Neural progenitor cell (in vitro differentiated cells): Measurements from ENCODE around the gene MEGF9. TPM values are rescaled to one million over a fixed set of nuclear protein-coding genes. Genes with fewer than 3 reads are reported as not detected.

Experiments used
- DNase-seq: peaks from one replicate; pipeline ENCODE4 v3.0.0-alpha.2; 2016; ENCODE audit warnings: low spot score
- H2AFZ ChIP-seq: fragments of 200-600 bp; sonication (generic); replicated peaks from 2 replicates; pipeline ENCODE4 v1.6.1; 2016; ENCODE audit warnings: antibody characterized with exemption
- H3F3A ChIP-seq: fragments of 200-600 bp; sonication (generic); 2 replicates; pipeline ENCODE4 v1.6.1; 2016; ENCODE audit warnings: antibody characterized with exemption, low read depth
- H3K27ac ChIP-seq: fragments of 200-600 bp; sonication (generic); 2 replicates; pipeline ENCODE4 v1.5.1; 2016; ENCODE audit warnings: mild to moderate bottlenecking
- H3K27me3 ChIP-seq: fragments of 200-600 bp; sonication (generic); 2 replicates; pipeline ENCODE4 v1.6.1; 2016; ENCODE audit warnings: mild to moderate bottlenecking, moderate library complexity
- H3K36me3 ChIP-seq: fragments of 200-600 bp; sonication (generic); 2 replicates; pipeline ENCODE4 v1.5.1; 2016
- H3K4me1 ChIP-seq: fragments of 200-600 bp; sonication (generic); 2 replicates; pipeline ENCODE4 v1.6.1; 2016; ENCODE audit warnings: mixed run types
- H3K4me2 ChIP-seq: fragments of 200-600 bp; sonication (generic); 2 replicates; pipeline ENCODE4 v1.6.1; 2016
- H3K4me3 ChIP-seq: fragments of 200-600 bp; sonication (generic); 2 replicates; pipeline ENCODE4 v1.5.1; 2016
- H3K79me2 ChIP-seq: fragments of 200-600 bp; sonication (generic); 2 replicates; pipeline ENCODE4 v1.6.1; 2016; ENCODE audit warnings: low read depth
- H3K9ac ChIP-seq: fragments of 200-600 bp; sonication (generic); 2 replicates; pipeline ENCODE4 v1.6.1; 2016
- H3K9me3 ChIP-seq: fragments of 200-600 bp; sonication (generic); 2 replicates; pipeline ENCODE4 v1.5.1; 2016; ENCODE audit warnings: low read depth
- H4K20me1 ChIP-seq: fragments of 200-600 bp; sonication (generic); 2 replicates; pipeline ENCODE4 v1.6.1; 2016; ENCODE audit warnings: low read depth
- H3K27ac Mint-ChIP-seq: 3 replicates; pipeline ENCODE4 v1.8.0; 2021; ENCODE audit warnings: mixed read lengths
- H3K27me3 Mint-ChIP-seq: 2 replicates; pipeline ENCODE4 v1.8.0; 2022; ENCODE audit warnings: low read depth, mild to moderate bottlenecking, inconsistent platforms, moderate library complexity, mixed read lengths; ENCODE audit not compliant: insufficient read depth
- H3K36me3 Mint-ChIP-seq: 3 replicates; pipeline ENCODE4 v1.8.0; 2021; ENCODE audit warnings: mixed read lengths
- H3K4me1 Mint-ChIP-seq: 3 replicates; pipeline ENCODE4 v1.8.0; 2021; ENCODE audit warnings: mixed read lengths
- H3K4me3 Mint-ChIP-seq: 3 replicates; pipeline ENCODE4 v1.8.0; 2021; ENCODE audit warnings: mild to moderate bottlenecking, moderate library complexity, mixed read lengths
- H3K9me3 Mint-ChIP-seq: 3 replicates; pipeline ENCODE4 v1.8.0; 2020; ENCODE audit warnings: mixed read lengths
- EZH2 ChIP-seq: fragments of 200-600 bp; sonication (generic); IDR thresholded peaks from 2 replicates; pipeline ENCODE4 v1.6.1; 2017; ENCODE audit warnings: antibody characterized with exemption, mild to moderate bottlenecking, moderate library complexity
- EZH2phosphoT487 ChIP-seq: fragments of 200-600 bp; sonication (generic); IDR thresholded peaks from 2 replicates; pipeline ENCODE4 v1.6.1; 2017; ENCODE audit warnings: antibody characterized with exemption
- total RNA-seq: library from RNA; depleted of rRNA; stranded (reverse); fragments of >200 nt; gene quantifications from 2 replicates; pipeline ENCODE4 v1.2.3, GENCODE V29; 2015; ENCODE audit warnings: low replicate concordance
- TF ChIP-seq, protein P1 (sequence below): fragments of 200-600 bp; sonication (generic); IDR thresholded peaks from 2 replicates; pipeline ENCODE4 v1.5.1; 2017; ENCODE audit warnings: antibody characterized with exemption, mild to moderate bottlenecking

Gene MEGF9
- total RNA-seq, 1 donor from 2014 or later = 6.2 TPM

DNA sequence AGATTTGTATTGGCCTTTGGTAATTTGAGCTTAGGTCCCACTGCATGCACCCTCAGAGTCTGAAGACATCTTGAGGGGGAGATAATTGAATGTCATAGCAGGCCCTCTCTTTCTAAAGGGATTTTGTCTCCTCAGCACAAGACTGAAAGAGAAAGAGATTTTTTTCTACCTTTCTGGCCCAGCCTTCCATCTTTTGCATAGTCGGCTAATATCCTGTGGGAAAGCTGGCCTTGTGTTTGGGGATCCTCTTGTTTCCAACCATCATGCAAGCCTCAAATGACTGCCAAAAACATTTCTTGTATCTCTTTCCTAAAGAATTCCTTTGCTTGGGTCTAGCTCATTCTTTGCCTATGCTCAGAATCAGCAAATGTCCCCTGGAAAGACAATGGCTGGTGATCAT lies 92.3 kb downstream of the MEGF9 start:
- H3K36me3 Mint-ChIP-seq = peaks cover under 1% of the 10 kb centered on the region
- TF ChIP-seq EZH2 = no peak
- TF ChIP-seq EZH2phosphoT487 = no peak
- TF ChIP-seq, protein P1, sequence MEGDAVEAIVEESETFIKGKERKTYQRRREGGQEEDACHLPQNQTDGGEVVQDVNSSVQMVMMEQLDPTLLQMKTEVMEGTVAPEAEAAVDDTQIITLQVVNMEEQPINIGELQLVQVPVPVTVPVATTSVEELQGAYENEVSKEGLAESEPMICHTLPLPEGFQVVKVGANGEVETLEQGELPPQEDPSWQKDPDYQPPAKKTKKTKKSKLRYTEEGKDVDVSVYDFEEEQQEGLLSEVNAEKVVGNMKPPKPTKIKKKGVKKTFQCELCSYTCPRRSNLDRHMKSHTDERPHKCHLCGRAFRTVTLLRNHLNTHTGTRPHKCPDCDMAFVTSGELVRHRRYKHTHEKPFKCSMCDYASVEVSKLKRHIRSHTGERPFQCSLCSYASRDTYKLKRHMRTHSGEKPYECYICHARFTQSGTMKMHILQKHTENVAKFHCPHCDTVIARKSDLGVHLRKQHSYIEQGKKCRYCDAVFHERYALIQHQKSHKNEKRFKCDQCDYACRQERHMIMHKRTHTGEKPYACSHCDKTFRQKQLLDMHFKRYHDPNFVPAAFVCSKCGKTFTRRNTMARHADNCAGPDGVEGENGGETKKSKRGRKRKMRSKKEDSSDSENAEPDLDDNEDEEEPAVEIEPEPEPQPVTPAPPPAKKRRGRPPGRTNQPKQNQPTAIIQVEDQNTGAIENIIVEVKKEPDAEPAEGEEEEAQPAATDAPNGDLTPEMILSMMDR = no peak
- H3K9me3 Mint-ChIP-seq = no peaks in the 10 kb centered on the region
- no peak overlapping the region for H3K27ac Mint-ChIP-seq
- peaks cover 17% of the 10 kb centered on the region for H3K4me1 Mint-ChIP-seq
- Histone ChIP-seq H3K4me2 (peak overlapping the region; percentile 48), H3K9ac (no peak overlapping the region), H3F3A (peaks cover 41% of the 10 kb centered on the region), H3K27ac (peak overlapping the region; percentile 40), H3K27me3 (no peaks in the 10 kb centered on the region), H4K20me1 (no peaks in the 10 kb centered on the region), H3K79me2 (no peaks in the 10 kb centered on the region), H2AFZ (no peak overlapping the region), H3K4me3 (no peak overlapping the region), H3K4me1 (peaks cover 27% of the 10 kb centered on the region), H3K36me3 (no peaks in the 10 kb centered on the region), H3K9me3 (no peaks in the 10 kb centered on the region)
- peaks cover 3% of the 10 kb centered on the region for H3K27me3 Mint-ChIP-seq
- no peak overlapping the region for H3K4me3 Mint-ChIP-seq
- DNase-seq = peak; percentile 37

DNA sequence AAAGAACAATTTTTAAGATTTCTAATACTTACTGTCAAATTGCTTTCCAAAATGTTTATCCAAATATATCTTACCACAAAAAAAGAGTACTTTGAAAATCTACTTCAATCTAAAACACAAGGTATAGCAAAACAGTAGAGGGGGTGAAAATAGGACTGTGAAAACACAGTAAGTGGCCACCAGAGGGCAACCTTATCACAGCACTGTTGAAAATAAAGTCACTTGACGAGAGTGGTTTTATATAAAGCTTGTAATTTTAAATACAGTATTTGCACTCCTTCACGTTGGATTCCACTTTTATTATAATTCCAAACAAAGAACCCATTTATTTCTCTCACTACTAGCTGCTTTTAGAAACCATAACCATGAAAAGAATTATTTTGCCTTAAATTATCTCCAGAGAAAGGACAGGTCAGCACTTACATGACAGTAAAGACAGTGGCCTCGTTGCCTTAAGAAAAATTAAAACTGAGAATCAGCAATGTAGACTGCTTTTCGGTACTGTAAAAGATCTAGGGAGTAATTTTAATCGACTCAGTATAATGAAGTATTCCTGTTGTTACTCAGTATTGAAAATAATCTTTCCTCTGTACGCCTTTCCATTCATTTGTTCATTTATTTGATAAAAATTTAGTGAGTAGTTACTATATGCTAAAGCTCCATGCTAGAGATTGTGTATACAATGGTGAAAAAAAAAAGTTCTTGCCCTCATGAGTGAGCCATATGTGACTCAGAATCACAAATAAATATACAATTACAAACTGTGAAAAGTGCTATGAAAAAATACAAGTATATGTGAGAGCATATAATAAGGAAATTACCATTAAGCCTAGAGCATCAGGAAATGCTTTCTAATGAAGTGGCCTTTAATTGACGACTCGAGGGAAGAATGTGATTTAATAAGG lies 94.3 kb downstream of the MEGF9 start:
- H3K4me3 Mint-ChIP-seq = no peak overlapping the region
- no peaks in the 10 kb centered on the region for H3K79me2 ChIP-seq
- no peak overlapping the region for H2AFZ ChIP-seq

DNA sequence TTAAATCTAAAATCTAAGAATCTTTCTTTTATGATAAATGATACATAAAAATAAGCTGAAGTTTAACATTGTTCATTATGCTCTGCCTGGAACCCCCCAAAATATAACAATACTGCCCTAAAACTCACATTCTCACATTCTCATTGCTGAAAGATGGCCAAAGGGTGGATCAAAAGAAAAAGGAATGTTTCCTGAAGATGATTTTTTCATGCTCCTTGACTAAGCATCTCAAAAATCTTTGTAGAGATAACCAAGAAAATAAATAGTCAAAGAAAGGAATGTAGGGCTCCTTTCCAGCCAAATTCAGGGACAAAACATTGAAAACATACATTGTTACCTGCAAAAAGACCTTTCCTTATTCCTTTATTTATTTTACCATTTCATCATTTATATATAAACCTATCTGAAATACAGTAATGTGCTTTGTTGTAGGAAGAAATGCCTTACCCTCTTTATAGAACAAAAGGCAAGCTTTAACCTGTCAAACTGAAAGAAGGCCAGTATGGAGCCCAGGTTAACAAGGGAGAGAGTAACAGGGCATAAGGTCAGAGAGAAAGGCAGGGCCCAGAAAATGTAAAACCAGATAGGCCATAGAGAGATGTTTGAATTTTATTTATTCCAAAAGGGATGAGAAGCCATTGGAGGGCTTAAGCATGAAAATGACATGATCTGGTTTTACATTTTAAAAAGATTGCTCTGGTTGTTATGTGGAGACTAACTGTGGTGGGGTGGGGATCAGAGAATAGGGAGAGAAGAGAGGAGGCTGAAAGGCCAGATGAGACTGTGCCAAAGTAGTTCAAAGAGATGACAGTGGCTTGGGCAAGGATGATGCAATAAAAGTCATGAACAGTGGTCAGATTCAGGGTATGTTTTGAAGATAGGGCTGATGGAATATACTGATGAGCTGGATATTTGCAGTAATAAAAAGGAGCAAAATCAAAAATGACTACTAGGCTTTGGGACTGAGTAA lies 97.0 kb downstream of the MEGF9 start:
- TF ChIP-seq, protein P1 = no peak
- TF ChIP-seq EZH2phosphoT487 (no peak), EZH2 (no peak)

More for the DNA sequence above, 94.3 kb downstream of the MEGF9 start:
- Histone ChIP-seq H4K20me1 (no peaks in the 10 kb centered on the region), H3K27me3 (no peaks in the 10 kb centered on the region), H3K36me3 (no peaks in the 10 kb centered on the region), H3K4me2 (no peak overlapping the region), H3K9me3 (no peaks in the 10 kb centered on the region), H3K9ac (no peak overlapping the region), H3K4me1 (peaks cover 29% of the 10 kb centered on the region), H3K27ac (no peak overlapping the region), H3F3A (peaks cover 38% of the 10 kb centered on the region), H3K4me3 (no peak overlapping the region)
- peaks cover 1% of the 10 kb centered on the region for H3K36me3 Mint-ChIP-seq
- peak; percentile 74 for DNase-seq
- H3K27ac Mint-ChIP-seq = no peak overlapping the region
- peaks cover 9% of the 10 kb centered on the region for H3K4me1 Mint-ChIP-seq
- H3K9me3 Mint-ChIP-seq = no peaks in the 10 kb centered on the region
- peaks cover 2% of the 10 kb centered on the region for H3K27me3 Mint-ChIP-seq
- no peak for TF ChIP-seq EZH2phosphoT487
- TF ChIP-seq, protein P1 = peak; percentile 96

More for the DNA sequence above, 97.0 kb downstream of the MEGF9 start:
- Histone ChIP-seq H3K27me3 (no peaks in the 10 kb centered on the region), H3K27ac (no peak overlapping the region), H3K9ac (no peak overlapping the region), H4K20me1 (no peaks in the 10 kb centered on the region), H3K79me2 (no peaks in the 10 kb centered on the region), H3F3A (peaks cover 37% of the 10 kb centered on the region), H3K4me2 (no peak overlapping the region), H3K36me3 (no peaks in the 10 kb centered on the region), H2AFZ (no peak overlapping the region), H3K9me3 (no peaks in the 10 kb centered on the region), H3K4me1 (peaks cover 24% of the 10 kb centered on the region), H3K4me3 (no peak overlapping the region)
- Mint-ChIP-seq H3K4me3 (no peak overlapping the region), H3K36me3 (peaks cover 1% of the 10 kb centered on the region), H3K27ac (no peak overlapping the region), H3K27me3 (no peaks in the 10 kb centered on the region), H3K9me3 (no peaks in the 10 kb centered on the region), H3K4me1 (peaks cover 7% of the 10 kb centered on the region)
- DNase-seq = no peak
